Lung (tissue), 12 donors: ENCODE measurements around the gene DCTD. TPM values are rescaled to one million over a fixed set of nuclear protein-coding genes. Genes with fewer than 3 reads are reported as not detected.

ENCODE experiments used
- ATAC-seq: fragments of 200-7000 bp; cut with Tn5 transposase; one replicate; pipeline ENCODE4 v1.9.1; 2020; ENCODE audit warnings: moderate number of reproducible peaks; ENCODE audit not compliant: insufficient read depth, low FRiP score
- DNase-seq, 3 donors: peaks; one replicate each; pipeline ENCODE4 v3.0.0-alpha.2; 2013 to 2017
- H3K27ac ChIP-seq, 2 donors: one replicate each; pipeline ENCODE4 v1.5.1; 2013; ENCODE audit warnings: mild to moderate bottlenecking in 2 of 2, moderate library complexity in 2 of 2, control low read depth in 1 of 2, inconsistent platforms in 1 of 2, low read depth in 1 of 2, low read length in 1 of 2
- H3K27me3 ChIP-seq, 3 donors: one replicate each; pipeline ENCODE4 v1.5.1; 2013; ENCODE audit warnings: low read length in 2 of 3; ENCODE audit not compliant: control insufficient read depth in 3 of 3, insufficient read depth in 3 of 3
- H3K36me3 ChIP-seq, 4 donors: one replicate each; pipeline ENCODE4 v1.5.1; 2013; ENCODE audit warnings: low read length in 4 of 4, mild to moderate bottlenecking in 1 of 4, moderate library complexity in 1 of 4; ENCODE audit not compliant: control insufficient read depth in 4 of 4, insufficient read depth in 4 of 4
- H3K4me1 ChIP-seq, 5 donors: one replicate each; pipeline ENCODE4 v1.5.1; 2013; ENCODE audit warnings: low read length in 5 of 5, mild to moderate bottlenecking in 2 of 5, moderate library complexity in 1 of 5; ENCODE audit not compliant: control insufficient read depth in 5 of 5, insufficient read depth in 5 of 5
- H3K4me3 ChIP-seq: one replicate; pipeline ENCODE4 v1.5.1; 2013; ENCODE audit warnings: mild to moderate bottlenecking, control low read depth, moderate library complexity
- H3K9ac ChIP-seq, 2 donors: one replicate each; pipeline ENCODE4 v1.5.1; 2013; ENCODE audit warnings: low read length in 2 of 2, control low read depth in 1 of 2; ENCODE audit not compliant: insufficient read depth in 1 of 2
- H3K9me3 ChIP-seq, 4 donors: one replicate each; pipeline ENCODE4 v1.5.1; 2013; ENCODE audit warnings: low read length in 3 of 4, mild to moderate bottlenecking in 1 of 4, moderate library complexity in 1 of 4; ENCODE audit not compliant: control insufficient read depth in 4 of 4, insufficient read depth in 3 of 4
- WGBS, 2 donors: extraction: QIAGEN DNeasy Blood & Tissue Kit; methylation state at CpG; one replicate each; pipeline ENCODE4 v1.1.7; 2013; 5-methylcytosine and 5-hydroxymethylcytosine counted together
- polyA plus RNA-seq, 2 donors: library from polyadenylated mRNA; stranded (reverse); fragments of 200-250 nt; gene quantifications; one replicate each; pipeline ENCODE4 v1.2.1, GENCODE V29; 2013
- total RNA-seq, 2 donors: library from RNA; depleted of rRNA in 1 of 2; stranded (reverse); fragments of >200 nt in 1 of 2; gene quantifications; one replicate each; pipeline ENCODE4 v1.2.1, GENCODE V29; 2014 to 2021
- TF ChIP-seq, protein P1 (sequence below): IDR thresholded peaks from 2 replicates; pipeline ENCODE4 v1.5.1; 2012; ENCODE audit warnings: mild to moderate bottlenecking; ENCODE audit errors: control extremely low read depth, extremely low read depth
- donor health status: control.
- donor health status: control.
- donor health status: Bipolar disorder and iron deficiency.
- donor health status: healthy.
- donor health status: DM: yes; HTN: yes; CAD: no.

Gene DCTD
- total and polyA plus RNA-seq, 4 donors, result 52.6 to 80.4 (median 68.3) TPM

DNA sequence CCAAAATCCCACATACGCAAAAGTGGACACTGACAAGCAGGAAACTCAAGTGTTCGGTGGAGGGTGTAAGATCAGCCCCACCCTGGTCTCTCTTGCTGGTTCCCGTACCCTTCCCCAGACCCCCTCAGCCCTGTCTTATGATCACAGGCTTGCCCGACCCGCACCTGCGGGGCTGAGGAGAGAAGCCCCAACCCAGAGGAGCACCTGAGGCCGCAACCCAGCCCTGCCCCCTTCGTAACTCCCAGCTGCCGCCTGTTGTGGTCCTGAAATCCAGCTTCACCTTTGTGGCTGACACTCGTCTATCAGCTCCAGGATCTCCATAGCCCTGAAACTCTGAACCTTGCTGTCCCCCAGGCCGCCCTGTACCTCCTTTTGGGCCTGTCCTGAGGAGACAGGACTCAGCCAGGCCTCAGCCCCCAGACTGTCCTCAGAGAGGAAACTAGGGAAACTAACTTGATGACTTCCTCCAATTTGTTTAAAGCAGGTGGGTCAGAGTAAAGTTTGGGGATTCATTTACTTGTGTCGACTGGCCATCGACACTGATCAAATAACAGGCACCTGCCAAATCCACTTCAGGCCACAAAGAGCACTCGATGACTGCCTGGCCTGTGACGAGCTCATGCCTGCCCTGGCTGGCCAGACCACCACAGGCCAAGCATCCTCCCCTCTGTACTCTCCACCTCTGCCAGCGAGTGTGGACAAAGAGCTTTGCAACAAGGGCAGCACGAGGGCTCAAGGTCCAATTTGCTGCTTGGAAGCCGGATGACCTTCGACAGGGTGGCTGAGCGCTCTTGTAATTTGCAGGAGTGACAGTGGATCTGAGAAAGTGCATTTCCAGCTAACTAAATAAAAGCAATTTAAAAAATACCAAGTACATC is 19.3 kb downstream of the DCTD start:
- peak; percentile 50 for ATAC-seq
- Histone ChIP-seq H3K9me3 (no peaks in the 10 kb centered on the region), H3K4me1 (peaks cover 0 to 8% (median 0%) of the 10 kb centered on the region in 5 donors), H3K4me3 (no peak overlapping the region), H3K27ac (peak overlapping the region in 1 of 2 donors; percentile 83), H3K36me3 (peaks cover 8 to 20% (median 14%) of the 10 kb centered on the region in 4 donors), H3K9ac (peak overlapping the region in 1 of 2 donors; percentile 43), H3K27me3 (no peaks in the 10 kb centered on the region)
- TF ChIP-seq, protein P1, sequence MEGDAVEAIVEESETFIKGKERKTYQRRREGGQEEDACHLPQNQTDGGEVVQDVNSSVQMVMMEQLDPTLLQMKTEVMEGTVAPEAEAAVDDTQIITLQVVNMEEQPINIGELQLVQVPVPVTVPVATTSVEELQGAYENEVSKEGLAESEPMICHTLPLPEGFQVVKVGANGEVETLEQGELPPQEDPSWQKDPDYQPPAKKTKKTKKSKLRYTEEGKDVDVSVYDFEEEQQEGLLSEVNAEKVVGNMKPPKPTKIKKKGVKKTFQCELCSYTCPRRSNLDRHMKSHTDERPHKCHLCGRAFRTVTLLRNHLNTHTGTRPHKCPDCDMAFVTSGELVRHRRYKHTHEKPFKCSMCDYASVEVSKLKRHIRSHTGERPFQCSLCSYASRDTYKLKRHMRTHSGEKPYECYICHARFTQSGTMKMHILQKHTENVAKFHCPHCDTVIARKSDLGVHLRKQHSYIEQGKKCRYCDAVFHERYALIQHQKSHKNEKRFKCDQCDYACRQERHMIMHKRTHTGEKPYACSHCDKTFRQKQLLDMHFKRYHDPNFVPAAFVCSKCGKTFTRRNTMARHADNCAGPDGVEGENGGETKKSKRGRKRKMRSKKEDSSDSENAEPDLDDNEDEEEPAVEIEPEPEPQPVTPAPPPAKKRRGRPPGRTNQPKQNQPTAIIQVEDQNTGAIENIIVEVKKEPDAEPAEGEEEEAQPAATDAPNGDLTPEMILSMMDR, result no peak
- WGBS, 2 donors, result 76 to 85% methylated on average over 20 of the region's 20 CpGs
- DNase-seq, result peak; percentile 22 to 52 (median 36)

DNA sequence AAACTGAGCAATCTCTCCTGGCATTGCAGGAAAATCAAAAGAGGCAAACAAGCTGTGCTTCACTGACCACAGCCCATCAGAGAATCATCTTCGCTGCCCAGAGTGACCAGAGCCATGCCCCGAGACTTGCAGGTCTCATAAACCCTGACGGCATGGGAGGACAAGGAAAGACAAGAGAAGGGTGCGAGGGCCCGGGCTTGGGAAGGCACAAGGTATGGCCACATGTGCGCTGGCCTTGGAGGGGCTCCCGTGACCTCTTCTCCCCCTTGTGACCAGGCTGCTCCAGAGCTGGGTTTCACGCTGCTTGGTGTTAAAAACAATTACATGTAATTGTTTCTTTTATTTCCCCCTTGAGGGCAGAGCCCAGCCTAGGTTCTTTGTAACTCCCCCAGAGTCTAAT is 20.8 kb downstream of the DCTD start:
- Histone ChIP-seq H3K9ac (no peak overlapping the region), H3K27me3 (no peaks in the 10 kb centered on the region), H3K36me3 (peaks cover 8 to 30% (median 15%) of the 10 kb centered on the region in 4 donors), H3K27ac (no peak overlapping the region), H3K9me3 (no peaks in the 10 kb centered on the region), H3K4me1 (peaks cover 0 to 8% (median 0%) of the 10 kb centered on the region in 5 donors), H3K4me3 (no peak overlapping the region)
- DNase-seq, result no peak
- TF ChIP-seq, protein P1, result no peak
- 93 to 95% methylated on average over 8 of the region's 8 CpGs for WGBS, 2 donors
- ATAC-seq, result no peak

GRCh38 chr4:182895791-182896292 is 21.3 kb downstream of the DCTD start:
- WGBS, 2 donors, result 63 to 80% methylated on average over 12 of the region's 12 CpGs
- ATAC-seq (no peak), DNase-seq (peak in 1 of 3 donors; percentile 50)
- TF ChIP-seq, protein P1, result no peak
- H3K9me3 ChIP-seq, result no peaks in the 10 kb centered on the region
- no peak overlapping the region for H3K4me3 ChIP-seq
- H3K27ac ChIP-seq, result no peak overlapping the region
- no peak overlapping the region for H3K9ac ChIP-seq
- peaks cover 11 to 36% (median 18%) of the 10 kb centered on the region in 4 donors for H3K36me3 ChIP-seq
- peaks cover 0 to 8% (median 0%) of the 10 kb centered on the region in 5 donors for H3K4me1 ChIP-seq
- H3K27me3 ChIP-seq, result no peaks in the 10 kb centered on the region
